Astrocyte (in vitro differentiated cells and primary cell): ENCODE measurements around the gene AP1G2. TPM values are rescaled to one million over a fixed set of nuclear protein-coding genes. Genes with fewer than 3 reads are reported as not detected.
A peak's percentile ranks its signal among the peaks of the same experiment; 100 is the strongest.

Experiments
- DNase-seq: peaks from one replicate; pipeline ENCODE4 v3.0.0-alpha.2; 2010; ENCODE audit warnings: low read depth
- FAIRE-seq: peaks from 2 replicates; lab custom pipeline; 2011; peaks lifted over from hg19 to GRCh38; lab: Jason Lieb, UNC
- H2AFZ ChIP-seq: 2 replicates; pipeline ENCODE4 v1.6.0; 2012; ENCODE audit warnings: low read depth, low read length, inconsistent platforms
- H3K27ac ChIP-seq: 2 replicates; pipeline ENCODE4 v1.5.1; 2011; ENCODE audit warnings: low read depth, low read length, inconsistent platforms
- H3K27me3 ChIP-seq: 2 replicates; pipeline ENCODE4 v1.6.0; 2011; ENCODE audit warnings: low read length, inconsistent platforms; ENCODE audit not compliant: insufficient read depth
- H3K36me3 ChIP-seq: 2 replicates; pipeline ENCODE4 v1.5.1; 2011; ENCODE audit warnings: low read length, inconsistent platforms; ENCODE audit not compliant: insufficient read depth
- H3K4me1 ChIP-seq: 2 replicates; pipeline ENCODE4 v1.5.1; 2011; ENCODE audit warnings: low read length, inconsistent platforms; ENCODE audit not compliant: insufficient read depth
- H3K4me2 ChIP-seq: 2 replicates; pipeline ENCODE4 v1.6.0; 2012; ENCODE audit warnings: low read length, inconsistent platforms
- H3K4me3 ChIP-seq: 2 replicates; pipeline ENCODE4 v1.5.1; 2011; ENCODE audit warnings: low read depth, mild to moderate bottlenecking, low read length, inconsistent platforms; ENCODE audit not compliant: insufficient read depth
- H3K79me2 ChIP-seq: 2 replicates; pipeline ENCODE4 v1.6.0; 2012; ENCODE audit warnings: mild to moderate bottlenecking, low read length, inconsistent platforms; ENCODE audit not compliant: insufficient read depth
- H3K9ac ChIP-seq: 2 replicates; pipeline ENCODE4 v1.6.0; 2012; ENCODE audit warnings: mild to moderate bottlenecking, low read length, inconsistent platforms
- H3K9me3 ChIP-seq: 2 replicates; pipeline ENCODE4 v1.5.1; 2012; ENCODE audit warnings: low read depth, mild to moderate bottlenecking, low read length, inconsistent platforms; ENCODE audit not compliant: insufficient read depth
- H4K20me1 ChIP-seq: 2 replicates; pipeline ENCODE4 v1.6.0; 2012; ENCODE audit warnings: low read length, inconsistent platforms; ENCODE audit not compliant: insufficient read depth
- H3K27ac Mint-ChIP-seq: one replicate; pipeline ENCODE4 v1.8.0; 2021; ENCODE audit warnings: mild to moderate bottlenecking, mixed read lengths; ENCODE audit not compliant: unreplicated experiment
- H3K27me3 Mint-ChIP-seq: one replicate; pipeline ENCODE4 v1.8.0; 2021; ENCODE audit warnings: low read depth, mixed read lengths; ENCODE audit not compliant: unreplicated experiment
- H3K36me3 Mint-ChIP-seq: one replicate; pipeline ENCODE4 v1.8.0; 2021; ENCODE audit warnings: low read depth, mixed read lengths; ENCODE audit not compliant: unreplicated experiment
- H3K4me1 Mint-ChIP-seq: one replicate; pipeline ENCODE4 v1.8.0; 2021; ENCODE audit warnings: low read depth, mixed read lengths; ENCODE audit not compliant: unreplicated experiment
- H3K4me3 Mint-ChIP-seq: one replicate; pipeline ENCODE4 v1.8.0; 2021; ENCODE audit warnings: mild to moderate bottlenecking, moderate library complexity, mixed read lengths; ENCODE audit not compliant: unreplicated experiment
- H3K9me3 Mint-ChIP-seq: one replicate; pipeline ENCODE4 v1.8.0; 2021; ENCODE audit warnings: mild to moderate bottlenecking, mixed read lengths; ENCODE audit not compliant: unreplicated experiment
- CTCF ChIP-seq: IDR thresholded peaks from 2 replicates; pipeline ENCODE4 v1.5.1; 2011; ENCODE audit warnings: low read depth, mild to moderate bottlenecking, inconsistent platforms, low read length, moderate library complexity; ENCODE audit not compliant: insufficient read depth
- EZH2 ChIP-seq: IDR thresholded peaks from 2 replicates; pipeline ENCODE4 v1.6.1; 2012; ENCODE audit warnings: mild to moderate bottlenecking, low read length, inconsistent platforms; ENCODE audit not compliant: insufficient read depth
- total RNA-seq: library from RNA; stranded (reverse); gene quantifications from 2 replicates; pipeline ENCODE4 v1.2.1, GENCODE V29; 2021

The AP1G2 gene
- total RNA-seq, 1 donor from 2014 or later: 80.9 TPM

GRCh38 chr14:23609001-23609400 lies 41.4 kb upstream of the AP1G2 start:
- Histone ChIP-seq H2AFZ (no peak overlapping the region), H3K4me2 (no peak overlapping the region), H3K27me3 (peaks cover 3% of the 10 kb centered on the region), H3K27ac (no peak overlapping the region), H4K20me1 (no peaks in the 10 kb centered on the region), H3K4me1 (no peaks in the 10 kb centered on the region), H3K9ac (no peak overlapping the region), H3K36me3 (no peaks in the 10 kb centered on the region), H3K4me3 (no peak overlapping the region), H3K79me2 (no peaks in the 10 kb centered on the region), H3K9me3 (no peaks in the 10 kb centered on the region)
- Mint-ChIP-seq H3K27ac (no peak overlapping the region), H3K27me3 (peaks cover 3% of the 10 kb centered on the region), H3K9me3 (peaks cover 3% of the 10 kb centered on the region), H3K36me3 (no peaks in the 10 kb centered on the region), H3K4me3 (no peak overlapping the region), H3K4me1 (peaks cover 10% of the 10 kb centered on the region)
- DNase-seq (no peak), FAIRE-seq (no peak)
- TF ChIP-seq CTCF (no peak), EZH2 (no peak)

- Mint-ChIP-seq H3K27ac (no peak overlapping the region), H3K27me3 (peaks cover 3% of the 10 kb centered on the region), H3K4me3 (no peak overlapping the region), H3K4me1 (peaks cover 10% of the 10 kb centered on the region), H3K36me3 (no peaks in the 10 kb centered on the region), H3K9me3 (peaks cover 3% of the 10 kb centered on the region)
- Histone ChIP-seq H3K79me2 (no peaks in the 10 kb centered on the region), H3K9ac (no peak overlapping the region), H3K4me1 (no peaks in the 10 kb centered on the region), H3K27ac (no peak overlapping the region), H3K27me3 (peaks cover 3% of the 10 kb centered on the region), H3K4me3 (no peak overlapping the region), H2AFZ (no peak overlapping the region), H3K4me2 (no peak overlapping the region), H3K9me3 (no peaks in the 10 kb centered on the region), H4K20me1 (no peaks in the 10 kb centered on the region), H3K36me3 (no peaks in the 10 kb centered on the region)
- TF ChIP-seq EZH2 (no peak), CTCF (no peak)
- DNase-seq (no peak), FAIRE-seq (no peak)
These were observed 40.9 kb upstream of the AP1G2 start for GRCh38 chr14:23608454-23608853.

GRCh38 chr14:23605931-23606585 lies 38.5 kb upstream of the AP1G2 start:
- H3K9ac ChIP-seq: no peak overlapping the region
- peaks cover 3% of the 10 kb centered on the region for H3K27me3 Mint-ChIP-seq
- no peaks in the 10 kb centered on the region for H3K36me3 ChIP-seq
- no peak overlapping the region for H2AFZ ChIP-seq
- no peak for TF ChIP-seq CTCF
- no peak for TF ChIP-seq EZH2
- DNase-seq (peak; percentile 17), FAIRE-seq (no peak)
- no peaks in the 10 kb centered on the region for H4K20me1 ChIP-seq
- no peak overlapping the region for H3K27ac Mint-ChIP-seq
- H3K9me3 ChIP-seq: no peaks in the 10 kb centered on the region
- H3K4me3 Mint-ChIP-seq: no peak overlapping the region
- H3K4me1 ChIP-seq: no peaks in the 10 kb centered on the region
- H3K27me3 ChIP-seq: peaks cover 2% of the 10 kb centered on the region
- H3K4me1 Mint-ChIP-seq: peaks cover 19% of the 10 kb centered on the region
- H3K4me2 ChIP-seq: no peak overlapping the region
- no peak overlapping the region for H3K27ac ChIP-seq
- no peaks in the 10 kb centered on the region for H3K79me2 ChIP-seq
- H3K4me3 ChIP-seq: no peak overlapping the region
- peaks cover 3% of the 10 kb centered on the region for H3K9me3 Mint-ChIP-seq
- H3K36me3 Mint-ChIP-seq: no peaks in the 10 kb centered on the region
